Activated T-helper 1 cell treated with anti-CD3 and anti-CD28 coated beads, Interleukin-12 subunit alpha, Interleukin-12 subunit beta, Interleukin-2, Interleukin-4 antibody, amounts not matched to agents 30 ng/mL and 10 ng/mL and 1 ng/mL, durations not matched to agents 14 hours and 24 hours and 36 hours (primary cell): ENCODE data around the gene DAG1. TPM values are rescaled to one million over a fixed set of nuclear protein-coding genes. Genes with fewer than 3 reads are reported as not detected.

Experiments used
- DNase-seq: peaks from one replicate; pipeline ENCODE4 v3.0.0; 2021; ENCODE audit warnings: low spot score
- H3K27ac Mint-ChIP-seq: one replicate; pipeline ENCODE4 v1.8.0; 2021; ENCODE audit warnings: mild to moderate bottlenecking, mixed read lengths
- H3K27me3 Mint-ChIP-seq: one replicate; pipeline ENCODE4 v1.8.0; 2022; ENCODE audit warnings: mild to moderate bottlenecking, moderate library complexity, mixed read lengths; ENCODE audit not compliant: insufficient read depth
- H3K36me3 Mint-ChIP-seq: one replicate; pipeline ENCODE4 v1.8.0; 2021; ENCODE audit warnings: low read depth, mixed read lengths
- H3K4me1 Mint-ChIP-seq: one replicate; pipeline ENCODE4 v1.8.0; 2021; ENCODE audit warnings: low read depth, mixed read lengths
- H3K4me3 Mint-ChIP-seq: one replicate; pipeline ENCODE4 v1.8.0; 2021; ENCODE audit warnings: mild to moderate bottlenecking, moderate library complexity, mixed read lengths
- H3K9me3 Mint-ChIP-seq: one replicate; pipeline ENCODE4 v1.8.0; 2021; ENCODE audit warnings: mixed read lengths
- intact Hi-C: fragments of 100-400 bp; cut with micrococcal nuclease; formaldehyde crosslinking; loops from one replicate; pipeline ENCODE4 v1.15.1; 2024
- total RNA-seq: library from RNA; stranded (reverse); gene quantifications from 2 replicates; pipeline ENCODE4 v1.2.3, GENCODE V29; 2022

DAG1 gene
- total RNA-seq, 1 donor from 2014 or later = 23.7 TPM

GRCh38 chr3:49554633-49555265 lies 84.7 kb downstream of the DAG1 start:
- intact Hi-C loops = loop anchor here (1.0 kb wide), 2 partner anchors 15 to 119 kb away; no protein-coding TSS in a partner anchor
- H3K36me3 Mint-ChIP-seq = peaks cover 2% of the 10 kb centered on the region
- H3K4me3 Mint-ChIP-seq = peak overlapping the region; percentile 68
- DNase-seq = peak; percentile 59
- H3K27ac Mint-ChIP-seq = no peak overlapping the region
- H3K27me3 Mint-ChIP-seq = peaks cover 55% of the 10 kb centered on the region
- no peaks in the 10 kb centered on the region for H3K9me3 Mint-ChIP-seq
- H3K4me1 Mint-ChIP-seq = peaks cover 20% of the 10 kb centered on the region

- intact Hi-C loops = no loop called here
- Mint-ChIP-seq H3K27ac (no peak overlapping the region), H3K36me3 (peaks cover 2% of the 10 kb centered on the region), H3K27me3 (peaks cover 48% of the 10 kb centered on the region), H3K4me3 (no peak overlapping the region), H3K9me3 (no peaks in the 10 kb centered on the region), H3K4me1 (peaks cover 18% of the 10 kb centered on the region)
- DNase-seq = no peak
Observed at GRCh38 chr3:49556500-49557275, 86.6 kb downstream of the DAG1 start.

- no peak overlapping the region for H3K27ac Mint-ChIP-seq
- H3K9me3 Mint-ChIP-seq = no peaks in the 10 kb centered on the region
- DNase-seq = no peak
- H3K4me3 Mint-ChIP-seq = no peak overlapping the region
- H3K4me1 Mint-ChIP-seq = no peaks in the 10 kb centered on the region
- peaks cover 29% of the 10 kb centered on the region for H3K27me3 Mint-ChIP-seq
- H3K36me3 Mint-ChIP-seq = no peaks in the 10 kb centered on the region
- intact Hi-C loops = no loop called here
Observed at GRCh38 chr3:49563040-49563578, 93.0 kb downstream of the DAG1 start.

GRCh38 chr3:49563766-49564165 lies 93.7 kb downstream of the DAG1 start:
- H3K27me3 Mint-ChIP-seq = peaks cover 24% of the 10 kb centered on the region
- no peaks in the 10 kb centered on the region for H3K36me3 Mint-ChIP-seq
- H3K27ac Mint-ChIP-seq = no peak overlapping the region
- H3K4me1 Mint-ChIP-seq = no peaks in the 10 kb centered on the region
- H3K9me3 Mint-ChIP-seq = no peaks in the 10 kb centered on the region
- H3K4me3 Mint-ChIP-seq = no peak overlapping the region
- no peak for DNase-seq
- intact Hi-C loops = no loop called here

- H3K27me3 Mint-ChIP-seq = peaks cover 22% of the 10 kb centered on the region
- H3K36me3 Mint-ChIP-seq = no peaks in the 10 kb centered on the region
- intact Hi-C loops = loop anchor here (1.0 kb wide), 1 partner anchor 105 kb away; no protein-coding TSS in a partner anchor
- no peak overlapping the region for H3K4me3 Mint-ChIP-seq
- DNase-seq = no peak
- H3K9me3 Mint-ChIP-seq = no peaks in the 10 kb centered on the region
- H3K4me1 Mint-ChIP-seq = no peaks in the 10 kb centered on the region
- no peak overlapping the region for H3K27ac Mint-ChIP-seq
Observed at GRCh38 chr3:49566312-49566711, 96.2 kb downstream of the DAG1 start.

GRCh38 chr3:49567406-49567805 lies 97.3 kb downstream of the DAG1 start:
- no peak for DNase-seq
- H3K27me3 Mint-ChIP-seq = peaks cover 19% of the 10 kb centered on the region
- H3K9me3 Mint-ChIP-seq = no peaks in the 10 kb centered on the region
- H3K4me1 Mint-ChIP-seq = no peaks in the 10 kb centered on the region
- intact Hi-C loops = no loop called here
- no peak overlapping the region for H3K27ac Mint-ChIP-seq
- H3K4me3 Mint-ChIP-seq = no peak overlapping the region
- H3K36me3 Mint-ChIP-seq = no peaks in the 10 kb centered on the region

- intact Hi-C loops = no loop called here
- Mint-ChIP-seq H3K27ac (no peak overlapping the region), H3K27me3 (peaks cover 12% of the 10 kb centered on the region), H3K4me1 (no peaks in the 10 kb centered on the region), H3K9me3 (no peaks in the 10 kb centered on the region), H3K4me3 (no peak overlapping the region), H3K36me3 (no peaks in the 10 kb centered on the region)
- no peak for DNase-seq
Observed at GRCh38 chr3:49568965-49569364, 98.9 kb downstream of the DAG1 start.

- Mint-ChIP-seq H3K9me3 (no peaks in the 10 kb centered on the region), H3K4me3 (no peak overlapping the region), H3K27ac (no peak overlapping the region), H3K36me3 (no peaks in the 10 kb centered on the region), H3K4me1 (no peaks in the 10 kb centered on the region), H3K27me3 (peaks cover 10% of the 10 kb centered on the region)
- intact Hi-C loops = no loop called here
- DNase-seq = no peak
Observed at GRCh38 chr3:49570028-49570654, 100.1 kb downstream of the DAG1 start.

GRCh38 chr3:49582177-49582576 lies 112.1 kb downstream of the DAG1 start:
- DNase-seq = no peak
- Mint-ChIP-seq H3K4me3 (no peak overlapping the region), H3K27me3 (peaks cover 14% of the 10 kb centered on the region), H3K36me3 (no peaks in the 10 kb centered on the region), H3K4me1 (no peaks in the 10 kb centered on the region), H3K27ac (no peak overlapping the region), H3K9me3 (no peaks in the 10 kb centered on the region)
- intact Hi-C loops = no loop called here

Other genes starting within 250 kb of the DAG1 start
- gene C3orf62, start 193.0 kb upstream of the DAG1 start, total RNA-seq = 9.1 and 10.1 TPM in 2 replicates
- gene USP4, start 130.2 kb upstream of the DAG1 start, total RNA-seq = 84.4 and 90.2 TPM in 2 replicates
- 181 and 188 TPM in 2 replicates for gene GPX1, start 111.9 kb upstream of the DAG1 start, total RNA-seq
- 376 and 381 TPM in 2 replicates for gene RHOA, start 58.3 kb upstream of the DAG1 start, total RNA-seq
- 27.8 and 30.0 TPM in 2 replicates for gene TCTA, start 57.8 kb upstream of the DAG1 start, total RNA-seq
- gene AMT, start 47.8 kb upstream of the DAG1 start, total RNA-seq = 2.2 and 2.7 TPM in 2 replicates
- 13.5 and 14.1 TPM in 2 replicates for gene NICN1, start 40.9 kb upstream of the DAG1 start, total RNA-seq
- 0.13 and 0.34 TPM in 2 replicates for gene BSN, start 84.2 kb downstream of the DAG1 start, total RNA-seq
- gene APEH, start 204.1 kb downstream of the DAG1 start, total RNA-seq = 113 and 115 TPM in 2 replicates
- 6.5 and 8.2 TPM in 2 replicates for gene MST1, start 219.2 kb downstream of the DAG1 start, total RNA-seq
- gene RNF123, start 219.3 kb downstream of the DAG1 start, total RNA-seq = 53.8 and 54.3 TPM in 2 replicates
- 0.39 TPM in 1 of 2 replicates, not detected in the other for gene AMIGO3, start 249.4 kb downstream of the DAG1 start, total RNA-seq